Activated gamma-delta T cell treated with anti-CD3 and anti-CD28 coated beads, Interleukin-2, amount 50 U/mL, for 16 hours (primary cell): Measurements from ENCODE around the gene DYDC1.
"Not testable (repeated sequence)": the region's sequence is repeated elsewhere in the genome, so short reads cannot be mapped to it uniquely, and the experiment has no call there.

Source experiments
- DNase-seq: peaks from one replicate; pipeline ENCODE4 v3.0.0-alpha.2; 2020; ENCODE audit warnings: low read depth

DYDC1 gene

DNA sequence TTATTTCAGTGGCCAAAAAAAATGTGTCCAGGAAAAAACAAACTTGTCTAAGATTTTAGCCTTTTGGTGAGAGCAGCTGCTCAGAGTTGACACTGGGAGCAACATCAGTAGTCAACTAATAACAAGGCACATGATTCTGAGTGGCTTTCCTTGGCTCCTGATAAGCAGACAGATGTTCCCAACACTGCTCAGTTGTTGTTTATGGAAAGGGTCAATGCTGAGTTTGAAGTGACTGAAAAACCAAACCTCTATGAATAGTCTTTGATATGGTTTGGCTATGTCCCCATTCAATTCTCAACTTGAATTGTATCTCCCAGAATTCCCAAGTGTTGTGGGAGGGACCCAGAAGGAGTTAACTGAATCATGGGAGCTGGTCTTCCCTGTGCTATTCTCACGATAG, 12.3 kb downstream of the DYDC1 start:
- no peak for DNase-seq

- no peak for DNase-seq
Observed at GRCh38 chr10:80333983-80334382, 22.6 kb downstream of the DYDC1 start.

DNA sequence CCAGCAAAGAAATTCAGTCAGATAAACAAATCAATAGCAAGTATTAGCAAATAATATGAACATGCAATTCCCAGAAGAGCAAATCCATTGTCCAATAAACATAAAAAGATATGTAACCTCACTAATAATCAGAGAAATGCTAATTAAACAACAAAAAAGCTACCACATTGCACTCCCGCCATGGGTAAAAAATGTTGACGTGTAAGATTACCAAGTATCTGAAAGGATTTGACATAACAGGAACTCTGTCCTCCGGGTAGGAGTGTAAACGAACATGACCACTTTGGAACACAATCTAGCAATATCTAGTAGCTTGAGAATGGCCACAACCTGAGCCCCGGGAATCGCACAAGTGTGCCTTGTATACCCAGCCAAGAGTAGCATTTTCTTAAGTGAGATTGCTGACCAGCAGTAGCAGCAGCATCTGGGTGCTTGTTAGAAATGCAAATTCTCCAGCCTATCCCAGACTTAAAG, 31.6 kb downstream of the DYDC1 start:
- no peak for DNase-seq

DNA sequence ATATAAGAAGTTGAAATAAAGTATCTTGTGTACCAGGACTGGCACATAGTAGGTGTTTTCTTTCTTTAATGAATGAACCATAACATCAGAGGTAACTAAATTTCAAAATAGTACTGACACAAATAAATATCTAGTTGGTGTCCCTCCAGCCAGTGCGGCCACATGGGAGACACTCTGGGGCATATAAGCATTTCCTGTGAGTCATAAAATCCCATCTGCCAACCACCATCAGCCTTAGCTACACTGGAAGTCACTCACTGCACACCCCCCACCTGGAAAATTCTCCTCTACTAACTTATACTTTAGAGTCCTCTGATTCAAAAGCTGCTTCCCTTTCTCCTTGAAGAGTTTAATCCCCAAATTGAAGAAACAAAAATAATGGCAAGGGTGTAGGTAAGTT, 32.5 kb downstream of the DYDC1 start:
- no peak for DNase-seq

DNA sequence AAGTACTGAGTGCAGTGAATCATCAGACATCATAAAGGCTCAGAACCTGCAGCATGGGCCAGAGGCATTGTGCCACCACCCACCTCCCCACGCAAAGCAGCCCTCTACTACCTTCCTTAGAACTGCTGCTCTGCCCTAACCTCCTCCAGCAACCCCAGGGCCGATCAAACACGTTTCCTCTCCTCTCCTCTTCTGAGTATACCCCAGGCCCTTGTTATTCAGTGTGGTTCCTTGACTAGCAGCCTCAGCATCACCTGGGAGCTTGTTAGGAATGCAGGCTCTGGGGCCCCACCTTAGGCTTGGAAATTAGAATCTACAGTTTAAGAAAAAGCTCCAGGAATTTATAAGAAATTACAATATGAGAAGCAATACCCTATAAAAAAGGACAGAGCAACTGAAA, 33.2 kb downstream of the DYDC1 start:
- DNase-seq: no peak

GRCh38 chr10:80322711-80323110, 33.8 kb downstream of the DYDC1 start:
- DNase-seq: no peak

GRCh38 chr10:80322158-80322557, 34.4 kb downstream of the DYDC1 start:
- DNase-seq: no peak

DNA sequence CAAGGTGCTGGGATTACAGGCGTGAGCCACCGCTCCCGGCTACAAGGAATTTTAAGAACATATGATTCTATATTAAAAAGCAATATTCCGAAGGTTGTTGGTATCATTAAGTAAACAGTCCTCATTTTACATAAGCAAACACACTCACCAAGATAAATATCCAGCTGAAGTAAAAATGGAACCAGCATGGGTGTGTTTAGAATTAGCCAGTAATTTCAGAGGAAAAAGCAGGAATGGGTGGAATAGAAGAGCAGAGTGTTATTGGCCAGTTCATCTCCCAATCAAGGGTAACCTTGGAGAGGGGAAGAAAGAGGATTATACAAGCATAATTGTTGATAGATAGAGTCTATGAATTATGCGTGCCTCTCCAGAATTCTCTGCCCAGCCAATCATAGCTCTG, 35.4 kb downstream of the DYDC1 start:
- DNase-seq: no peak

GRCh38 chr10:80320377-80320776, 36.2 kb downstream of the DYDC1 start:
- DNase-seq: no peak

GRCh38 chr10:80319725-80320290, 36.7 kb downstream of the DYDC1 start:
- no peak for DNase-seq

DNA sequence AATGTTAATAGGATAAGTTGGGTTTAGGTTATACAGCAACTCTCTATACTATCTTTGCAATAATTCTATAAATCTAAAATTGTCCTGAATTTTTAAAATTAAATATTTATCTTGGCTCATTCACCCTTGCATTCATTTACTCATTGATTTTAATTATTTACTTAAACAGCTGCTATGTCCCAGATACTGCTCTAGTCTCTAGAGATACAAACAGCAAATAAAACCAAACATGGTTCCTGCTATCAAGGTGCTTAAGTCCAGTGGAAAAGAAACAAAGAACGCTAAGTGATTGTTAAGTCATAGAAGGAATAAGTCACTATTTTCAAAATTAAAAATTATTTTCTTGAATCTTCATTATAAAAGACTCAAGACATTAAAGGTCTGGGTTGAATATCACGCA, 37.2 kb downstream of the DYDC1 start:
- no peak for DNase-seq

DNA sequence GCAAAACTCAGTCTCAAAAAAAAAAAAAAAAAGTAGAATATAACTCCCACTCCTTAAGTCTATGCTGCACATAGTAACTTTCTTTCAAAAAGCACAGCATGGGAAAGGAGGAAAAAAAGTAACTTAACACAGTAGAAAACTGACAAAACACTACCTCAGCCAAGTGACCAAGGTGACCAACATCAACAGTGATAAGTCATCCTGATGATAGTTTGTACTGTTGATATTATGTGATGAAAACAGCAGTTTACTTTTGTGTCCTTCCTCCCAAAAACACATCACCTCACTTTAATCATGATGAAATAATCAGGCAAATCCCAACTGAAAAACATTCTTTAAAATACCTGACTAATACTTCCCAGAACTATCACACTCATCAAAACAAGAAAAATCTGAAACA, 37.8 kb downstream of the DYDC1 start:
- no peak for DNase-seq

GRCh38 chr10:80315391-80315790, 41.2 kb downstream of the DYDC1 start:
- no peak for DNase-seq

DNA sequence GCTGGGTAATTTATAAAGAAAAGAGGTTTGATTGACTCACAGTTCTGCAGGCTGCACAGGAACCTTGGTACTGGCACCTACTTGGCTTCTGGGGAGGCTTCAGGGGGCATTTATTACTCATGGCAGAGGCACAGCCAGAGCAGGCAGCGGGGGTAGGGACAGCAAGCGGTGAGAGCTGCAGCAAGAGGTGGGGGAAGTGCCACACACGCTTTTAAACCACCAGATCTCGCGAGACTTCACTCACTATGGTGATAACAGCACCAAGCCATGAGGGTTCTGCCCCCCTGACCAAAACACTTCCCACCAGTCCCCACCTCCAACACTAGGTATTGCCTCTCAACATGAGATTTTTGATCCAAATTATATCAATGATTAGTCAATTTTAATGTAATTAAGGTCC, 43.0 kb downstream of the DYDC1 start:
- no peak for DNase-seq

GRCh38 chr10:80305989-80306388, 50.6 kb downstream of the DYDC1 start:
- not testable (repeated sequence) for DNase-seq

DNA sequence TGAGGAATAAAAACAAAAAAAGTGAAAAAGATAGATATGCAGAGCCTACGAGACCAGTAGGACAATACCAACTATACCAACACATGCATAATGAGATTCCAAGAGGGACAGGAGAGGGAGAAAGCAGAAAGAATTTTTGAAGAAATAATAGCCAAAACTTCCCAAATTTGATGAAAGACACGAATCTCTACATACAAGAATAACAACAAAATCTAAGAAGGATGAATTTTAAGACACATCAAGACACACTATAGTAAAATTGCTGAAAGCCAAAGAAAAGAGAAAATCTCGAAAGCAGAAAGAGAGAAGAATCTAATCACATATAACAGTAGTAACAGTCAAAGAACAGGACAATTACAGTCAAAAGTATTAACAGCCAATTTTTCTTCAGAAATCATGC, 59.6 kb downstream of the DYDC1 start:
- DNase-seq: no peak

DNA sequence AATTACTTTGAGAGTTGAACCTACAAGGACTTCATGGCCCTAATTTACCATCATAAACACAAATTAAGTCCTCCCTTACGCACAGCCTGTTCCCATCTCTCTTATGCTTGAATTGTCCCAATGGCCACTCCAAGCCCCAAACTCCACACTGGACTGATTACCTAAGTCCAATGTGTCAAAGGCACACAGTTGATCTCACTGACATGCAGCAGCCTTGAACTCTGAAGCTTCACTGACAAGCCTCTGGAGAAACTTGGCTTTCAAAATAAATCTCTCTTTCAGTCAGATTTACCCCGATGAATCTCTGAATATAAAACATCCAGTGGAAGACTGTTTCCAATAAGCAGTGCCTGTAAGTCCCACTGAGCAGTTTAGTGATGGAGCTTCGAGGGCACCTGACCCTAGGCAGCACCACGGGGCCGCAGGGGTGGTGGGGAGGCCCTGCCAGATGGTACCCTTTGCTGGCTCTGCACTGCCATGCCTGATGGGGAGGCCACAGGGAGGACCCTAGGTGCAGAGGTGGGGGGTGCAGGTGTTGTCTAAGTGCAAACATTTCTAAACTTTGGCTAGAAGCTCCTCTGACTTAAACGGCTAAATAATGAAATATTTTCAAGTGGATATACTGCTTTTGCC, 63.8 kb downstream of the DYDC1 start:
- no peak for DNase-seq

- DNase-seq: no peak
Observed at GRCh38 chr10:80290474-80291220, 65.9 kb downstream of the DYDC1 start.

- DNase-seq: no peak
Observed at GRCh38 chr10:80289451-80290287, 66.9 kb downstream of the DYDC1 start, which contains the start of gene MAT1A. Gene MAT1A (minus strand): TSS chr10:80289658. CDS start chr10:80289423, 235 bp downstream.

- no peak for DNase-seq
Observed at GRCh38 chr10:80288849-80289248, 67.7 kb downstream of the DYDC1 start.
